H9 (cell line): ENCODE data around the gene SMURF1. TPM values are rescaled to one million over a fixed set of nuclear protein-coding genes. Genes with fewer than 3 reads are reported as not detected.

Experiments used
- DNase-seq: peaks from one replicate; pipeline ENCODE4 v3.0.0-alpha.2; 2017
- H2AFZ ChIP-seq: one replicate; pipeline ENCODE4 v1.6.1; 2013; ENCODE audit warnings: mild to moderate bottlenecking, low read length, control low read depth, moderate library complexity
- H2AK5ac ChIP-seq: 2 replicates; pipeline ENCODE4 v1.6.1; 2013; ENCODE audit warnings: low read length, control low read depth, mixed read lengths; ENCODE audit not compliant: insufficient read length
- H2BK120ac ChIP-seq: one replicate; pipeline ENCODE4 v1.6.1; 2013; ENCODE audit warnings: low read depth, mild to moderate bottlenecking, low read length, control low read depth, inconsistent platforms; ENCODE audit not compliant: poor library complexity, severe bottlenecking
- H2BK12ac ChIP-seq: 2 replicates; pipeline ENCODE4 v1.6.1; 2013; ENCODE audit warnings: low read length, control low read depth, mixed read lengths, low read depth; ENCODE audit not compliant: insufficient read length
- H2BK15ac ChIP-seq: 2 replicates; pipeline ENCODE4 v1.6.1; 2013; ENCODE audit warnings: low read depth, low read length, control low read depth
- H2BK20ac ChIP-seq: one replicate; pipeline ENCODE4 v1.6.1; 2013; ENCODE audit warnings: low read depth, mild to moderate bottlenecking, low read length, control low read depth, inconsistent platforms; ENCODE audit not compliant: poor library complexity, severe bottlenecking
- H2BK5ac ChIP-seq: 2 replicates; pipeline ENCODE4 v1.6.1; 2013; ENCODE audit warnings: low read length, control low read depth, mixed read lengths; ENCODE audit not compliant: insufficient read length
- H3K14ac ChIP-seq: 2 replicates; pipeline ENCODE4 v1.6.1; 2013; ENCODE audit warnings: low read length, control low read depth; ENCODE audit not compliant: insufficient read depth
- H3K18ac ChIP-seq: 2 replicates; pipeline ENCODE4 v1.6.1; 2013; ENCODE audit warnings: low read depth, mild to moderate bottlenecking, mixed read lengths, low read length, control low read depth; ENCODE audit not compliant: insufficient read length
- H3K23ac ChIP-seq: 2 replicates; pipeline ENCODE4 v1.6.1; 2013; ENCODE audit warnings: low read length, control low read depth, mixed read lengths, low read depth; ENCODE audit not compliant: insufficient read length
- H3K23me2 ChIP-seq: 2 replicates; pipeline ENCODE4 v1.6.1; 2013; ENCODE audit warnings: low read depth, mild to moderate bottlenecking, mixed read lengths, low read length, control low read depth; ENCODE audit not compliant: insufficient read length, poor library complexity, severe bottlenecking
- H3K27ac ChIP-seq: 2 replicates; pipeline ENCODE4 v1.5.1; 2013; ENCODE audit warnings: low read length, control low read depth, mixed read lengths, low read depth; ENCODE audit not compliant: insufficient read length
- H3K27me3 ChIP-seq: 2 replicates; pipeline ENCODE4 v1.6.1; 2013; ENCODE audit warnings: low read length, control low read depth, inconsistent platforms; ENCODE audit not compliant: insufficient read depth
- H3K4ac ChIP-seq: 2 replicates; pipeline ENCODE4 v1.6.1; 2013; ENCODE audit warnings: low read depth, mild to moderate bottlenecking, control low read depth, inconsistent platforms, low read length, moderate library complexity
- H3K4me1 ChIP-seq: 2 replicates; pipeline ENCODE4 v1.6.1; 2013; ENCODE audit warnings: low read length, control low read depth, inconsistent platforms; ENCODE audit not compliant: insufficient read depth
- H3K4me2 ChIP-seq: 2 replicates; pipeline ENCODE4 v1.6.1; 2013; ENCODE audit warnings: low read length, control low read depth, mixed read lengths; ENCODE audit not compliant: insufficient read length, insufficient read depth
- H3K56ac ChIP-seq: 2 replicates; pipeline ENCODE4 v1.6.1; 2013; ENCODE audit warnings: low read depth, mild to moderate bottlenecking, mixed read lengths, low read length, control low read depth; ENCODE audit not compliant: insufficient read length
- H3K79me1 ChIP-seq: 2 replicates; pipeline ENCODE4 v1.6.1; 2013; ENCODE audit warnings: low read depth, mild to moderate bottlenecking, moderate library complexity, low read length, control low read depth, inconsistent platforms; ENCODE audit not compliant: insufficient read depth, poor library complexity, severe bottlenecking
- H3K79me2 ChIP-seq: 2 replicates; pipeline ENCODE4 v1.6.1; 2013; ENCODE audit warnings: low read length, control low read depth, inconsistent platforms; ENCODE audit not compliant: insufficient read depth
- H3K9ac ChIP-seq: 2 replicates; pipeline ENCODE4 v1.6.1; 2013; ENCODE audit warnings: low read length, control low read depth, mixed read lengths; ENCODE audit not compliant: insufficient read length; ENCODE audit errors: extremely low read depth
- H3K9me3 ChIP-seq: one replicate; pipeline ENCODE4 v1.6.1; 2013; ENCODE audit warnings: low read depth, low read length, inconsistent platforms; ENCODE audit not compliant: control insufficient read depth
- H3T11ph ChIP-seq: one replicate; pipeline ENCODE4 v1.6.1; 2013; ENCODE audit warnings: mild to moderate bottlenecking, low read length, control low read depth, inconsistent platforms
- H4K20me1 ChIP-seq: one replicate; pipeline ENCODE4 v1.6.1; 2013; ENCODE audit not compliant: control insufficient read depth, insufficient read length, insufficient read depth
- H4K5ac ChIP-seq: 2 replicates; pipeline ENCODE4 v1.6.1; 2013; ENCODE audit warnings: low read depth, mild to moderate bottlenecking, mixed read lengths, low read length, control low read depth; ENCODE audit not compliant: insufficient read length
- H4K8ac ChIP-seq: replicated peaks from 2 replicates; pipeline ENCODE4 v1.6.1; 2013; ENCODE audit warnings: low read length, control low read depth, mixed read lengths, low read depth; ENCODE audit not compliant: insufficient read length
- H4K91ac ChIP-seq: 2 replicates; pipeline ENCODE4 v1.6.1; 2013; ENCODE audit warnings: low read depth, mild to moderate bottlenecking, moderate library complexity, mixed read lengths, low read length, control low read depth; ENCODE audit not compliant: insufficient read length
- H3K27ac Mint-ChIP-seq, 3 experiments: 2 replicates in 2 of 3; 3 replicates in 1 of 3; pipeline ENCODE4 v1.8.0; 2020 to 2021; ENCODE audit warnings: mixed read lengths in 3 of 3, mild to moderate bottlenecking in 1 of 3, moderate library complexity in 1 of 3
- H3K27me3 Mint-ChIP-seq: 2 replicates; pipeline ENCODE4 v1.8.0; 2021; ENCODE audit warnings: low read depth, mild to moderate bottlenecking, moderate library complexity, mixed read lengths
- H3K36me3 Mint-ChIP-seq, 3 experiments: 2 replicates in 2 of 3; 3 replicates in 1 of 3; pipeline ENCODE4 v1.8.0; 2020 to 2021; ENCODE audit warnings: low read depth in 3 of 3, mixed read lengths in 3 of 3; ENCODE audit not compliant: insufficient read depth in 1 of 3
- H3K4me1 Mint-ChIP-seq, 2 experiments: 2 replicates each; pipeline ENCODE4 v1.8.0; 2020; ENCODE audit warnings: mixed read lengths in 2 of 2
- H3K4me3 Mint-ChIP-seq, 2 experiments: 2 replicates in 1 of 2; 3 replicates in 1 of 2; pipeline ENCODE4 v1.8.0; 2020 to 2021; ENCODE audit warnings: mild to moderate bottlenecking in 2 of 2, mixed read lengths in 2 of 2, moderate library complexity in 1 of 2
- H3K9me3 Mint-ChIP-seq, 2 experiments: 2 replicates in 1 of 2; 3 replicates in 1 of 2; pipeline ENCODE4 v1.8.0; 2020; ENCODE audit warnings: mild to moderate bottlenecking in 2 of 2, mixed read lengths in 2 of 2, moderate library complexity in 1 of 2
- CTCF ChIP-seq: fragments of 200-600 bp; sonication (generic); conservative IDR thresholded peaks from 3 replicates; pipeline ENCODE4 v1.8.0; 2021; ENCODE audit warnings: antibody characterized with exemption, mild to moderate bottlenecking
- WGBS: extraction: QIAGEN DNeasy Blood & Tissue Kit; methylation state at CpG from one replicate; pipeline ENCODE4 v1.1.7; 2013; ENCODE audit warnings: missing lambda C conversion rate, low lambda C conversion rate, mixed read lengths; ENCODE audit not compliant: insufficient read length; ENCODE audit errors: extremely low coverage; 5-methylcytosine and 5-hydroxymethylcytosine counted together
- total RNA-seq: library from RNA; stranded (reverse); gene quantifications from 2 replicates; pipeline ENCODE4 v1.2.1, GENCODE V29; 2021

Gene SMURF1
- total RNA-seq, 1 experiment from 2014 or later, result 29.4 TPM

GRCh38 chr7:99095698-99096097 lies 48.2 kb downstream of the SMURF1 start:
- H2BK120ac ChIP-seq, result no peak overlapping the region
- no peaks in the 10 kb centered on the region for H3K27me3 ChIP-seq
- H3K9ac ChIP-seq, result no peak overlapping the region
- no peak overlapping the region for H2AFZ ChIP-seq
- H2BK12ac ChIP-seq, result no peak overlapping the region
- no CpG with 5 or more reads among the region's 3 CpGs for WGBS
- peaks cover 0 to 11% (median 3%) of the 10 kb centered on the region in 3 experiments; a peak in 3 of 7 replicates for H3K36me3 Mint-ChIP-seq
- H3K4ac ChIP-seq, result no peak overlapping the region
- peaks cover 0 to 4% of the 10 kb centered on the region in 2 experiments; a peak in 2 of 5 replicates for H3K9me3 Mint-ChIP-seq
- no peak overlapping the region for H3K27ac Mint-ChIP-seq
- H2BK15ac ChIP-seq, result no peak overlapping the region
- H3K14ac ChIP-seq, result no peak overlapping the region
- H3K4me1 ChIP-seq, result peaks cover 4% of the 10 kb centered on the region
- no peaks in the 10 kb centered on the region for H3K9me3 ChIP-seq
- H2BK5ac ChIP-seq, result no peak overlapping the region
- H3K79me2 ChIP-seq, result peaks cover 22% of the 10 kb centered on the region; the same call in 1 of the 2 replicates
- no peak overlapping the region for H4K91ac ChIP-seq
- no peak overlapping the region for H3K4me2 ChIP-seq
- H3K18ac ChIP-seq, result no peak overlapping the region
- peaks cover 3% of the 10 kb centered on the region for H3K79me1 ChIP-seq
- DNase-seq, result no peak
- no peaks in the 10 kb centered on the region for H3K23me2 ChIP-seq
- no peak overlapping the region for H2BK20ac ChIP-seq
- no peak overlapping the region for H3K27ac ChIP-seq
- no peak overlapping the region for H3K56ac ChIP-seq
- no peaks in the 10 kb centered on the region for H3K27me3 Mint-ChIP-seq
- no peak overlapping the region for H3K4me3 Mint-ChIP-seq
- TF ChIP-seq CTCF, result no peak
- no peak overlapping the region for H2AK5ac ChIP-seq
- H3K23ac ChIP-seq, result no peak overlapping the region
- no peaks in the 10 kb centered on the region for H4K20me1 ChIP-seq
- H3T11ph ChIP-seq, result no peak overlapping the region
- no peak overlapping the region for H4K5ac ChIP-seq
- H3K4me1 Mint-ChIP-seq, result peaks cover 28 to 45% of the 10 kb centered on the region in 2 experiments
- H4K8ac ChIP-seq, result no peak overlapping the region
